SJCRH30 (cell line): Measurements from ENCODE around the gene MEGF11. TPM values are rescaled to one million over a fixed set of nuclear protein-coding genes. Genes with fewer than 3 reads are reported as not detected.

Source experiments
- DNase-seq, 2 experiments: peaks; one replicate each; pipeline ENCODE4 v3.0.0-alpha.2; 2015 to 2020
- H3K27ac ChIP-seq: fragments of 250-450 bp; sonication (Bioruptor Pico); 2 replicates; pipeline ENCODE4 v1.5.1; 2020; ENCODE audit warnings: mild to moderate bottlenecking, moderate library complexity
- H3K27me3 ChIP-seq: fragments of 250-450 bp; sonication (Bioruptor Pico); 2 replicates; pipeline ENCODE4 v1.5.1; 2020; ENCODE audit warnings: mild to moderate bottlenecking, moderate library complexity
- H3K36me3 ChIP-seq: fragments of 250-450 bp; sonication (Bioruptor Pico); 2 replicates; pipeline ENCODE4 v1.5.1; 2020; ENCODE audit warnings: mild to moderate bottlenecking, moderate library complexity
- H3K4me1 ChIP-seq: fragments of 250-450 bp; sonication (Bioruptor Pico); 2 replicates; pipeline ENCODE4 v1.5.1; 2020; ENCODE audit warnings: mild to moderate bottlenecking, moderate library complexity
- H3K4me3 ChIP-seq: fragments of 250-450 bp; sonication (Bioruptor Pico); 2 replicates; pipeline ENCODE4 v1.5.1; 2020; ENCODE audit warnings: mild to moderate bottlenecking, moderate library complexity
- H3K9me3 ChIP-seq: fragments of 250-450 bp; sonication (Bioruptor Pico); replicated peaks from 2 replicates; pipeline ENCODE4 v1.5.1; 2020; ENCODE audit warnings: mild to moderate bottlenecking, moderate library complexity
- total RNA-seq: library from RNA; depleted of rRNA; stranded (reverse); fragments of >200 nt; shearing (Covaris generic); gene quantifications from 2 replicates; pipeline ENCODE4 v1.2.3, GENCODE V29; 2014

The MEGF11 gene
- total RNA-seq, 1 experiment from 2014 or later: 8.7 TPM

DNA sequence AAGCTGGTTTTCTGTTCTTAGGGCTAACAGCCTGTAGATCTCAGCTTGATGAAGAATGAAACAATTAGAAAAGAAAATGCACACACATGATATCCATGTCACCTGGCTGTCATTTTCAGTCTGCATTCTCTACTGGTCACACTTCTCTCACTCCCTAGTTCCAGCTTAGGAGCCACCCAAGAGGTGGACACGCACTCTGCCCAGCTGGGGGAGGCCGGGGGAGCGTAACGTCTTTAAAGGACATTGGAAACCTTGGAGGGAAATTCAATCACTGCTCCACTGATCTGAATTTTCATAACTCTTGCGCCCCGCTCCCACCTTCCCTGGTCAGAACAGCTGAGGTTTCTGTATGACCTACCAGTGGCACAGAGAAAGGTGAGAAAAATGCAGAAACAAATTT lies 304.5 kb downstream of the MEGF11 start:
- no peak for DNase-seq
- H3K36me3 ChIP-seq: no peaks in the 10 kb centered on the region
- H3K27ac ChIP-seq: no peak overlapping the region
- no peaks in the 10 kb centered on the region for H3K4me1 ChIP-seq
- H3K27me3 ChIP-seq: no peaks in the 10 kb centered on the region
- no peak overlapping the region for H3K4me3 ChIP-seq
- no peaks in the 10 kb centered on the region for H3K9me3 ChIP-seq

DNA sequence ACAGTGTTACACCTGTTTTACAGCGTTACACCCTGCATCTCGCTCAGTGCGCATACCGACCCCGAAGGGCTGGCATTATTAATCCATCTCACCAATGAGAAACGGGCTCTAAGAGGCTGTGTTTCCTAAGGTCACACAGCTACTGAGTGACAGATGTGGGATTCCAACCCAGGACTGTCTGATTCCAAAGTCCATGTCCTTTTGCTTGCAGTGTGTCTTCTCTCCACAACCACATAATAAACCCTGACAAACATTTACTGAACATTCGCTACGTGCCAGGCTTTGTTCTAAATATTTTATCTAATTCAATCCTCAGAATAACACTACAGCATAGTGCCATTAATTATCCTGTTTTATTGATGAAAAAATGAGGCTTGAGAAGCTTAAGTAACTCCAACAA lies 305.2 kb downstream of the MEGF11 start:
- Histone ChIP-seq H3K36me3 (no peaks in the 10 kb centered on the region), H3K4me3 (no peak overlapping the region), H3K27me3 (no peaks in the 10 kb centered on the region), H3K27ac (no peak overlapping the region), H3K4me1 (no peaks in the 10 kb centered on the region), H3K9me3 (no peaks in the 10 kb centered on the region)
- no peak for DNase-seq

DNA sequence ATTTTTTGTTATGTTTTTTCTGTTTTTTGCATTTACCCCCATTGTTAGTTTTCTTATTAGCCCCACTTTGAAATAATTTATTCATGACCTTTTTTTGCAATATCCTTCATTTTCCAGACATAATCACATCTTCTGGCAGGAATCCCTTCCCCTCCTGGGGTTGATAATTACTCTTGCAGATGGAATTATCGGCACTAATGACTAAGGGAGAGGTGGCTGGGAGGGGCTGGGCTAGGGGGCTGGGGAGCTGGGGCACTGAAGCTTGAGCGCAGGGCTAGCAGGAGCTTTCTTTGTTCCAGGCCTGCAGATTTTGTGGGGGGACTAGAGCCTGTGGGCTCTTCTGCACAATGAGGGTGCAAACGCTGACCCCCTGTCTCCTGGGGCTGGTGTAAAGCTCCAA lies 306.5 kb downstream of the MEGF11 start:
- H3K4me3 ChIP-seq: no peak overlapping the region
- no peaks in the 10 kb centered on the region for H3K27me3 ChIP-seq
- no peaks in the 10 kb centered on the region for H3K36me3 ChIP-seq
- no peak for DNase-seq
- H3K4me1 ChIP-seq: no peaks in the 10 kb centered on the region
- H3K9me3 ChIP-seq: no peaks in the 10 kb centered on the region
- H3K27ac ChIP-seq: no peak overlapping the region

DNA sequence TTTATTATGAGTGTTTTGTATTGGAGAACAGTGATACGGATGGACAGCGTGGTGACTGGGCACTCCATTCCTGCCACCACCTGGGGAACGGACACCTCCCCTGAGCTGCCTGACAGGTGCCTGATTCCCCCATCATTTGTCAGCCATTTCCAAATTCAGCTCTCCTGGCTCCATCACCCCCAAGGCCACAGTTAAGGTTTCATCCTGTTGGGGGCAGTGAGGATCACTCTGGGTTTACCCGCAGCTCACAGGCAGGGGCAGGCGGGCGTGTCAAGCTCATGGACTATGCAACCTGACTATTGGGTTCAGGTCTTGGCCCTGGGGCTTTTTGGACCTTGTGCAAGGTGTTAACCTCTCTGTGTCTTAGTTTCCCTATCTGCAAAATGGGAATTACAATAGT lies 307.9 kb downstream of the MEGF11 start:
- no peak for DNase-seq
- Histone ChIP-seq H3K4me1 (no peaks in the 10 kb centered on the region), H3K4me3 (no peak overlapping the region), H3K27ac (no peak overlapping the region), H3K27me3 (no peaks in the 10 kb centered on the region), H3K9me3 (no peaks in the 10 kb centered on the region), H3K36me3 (no peaks in the 10 kb centered on the region)

DNA sequence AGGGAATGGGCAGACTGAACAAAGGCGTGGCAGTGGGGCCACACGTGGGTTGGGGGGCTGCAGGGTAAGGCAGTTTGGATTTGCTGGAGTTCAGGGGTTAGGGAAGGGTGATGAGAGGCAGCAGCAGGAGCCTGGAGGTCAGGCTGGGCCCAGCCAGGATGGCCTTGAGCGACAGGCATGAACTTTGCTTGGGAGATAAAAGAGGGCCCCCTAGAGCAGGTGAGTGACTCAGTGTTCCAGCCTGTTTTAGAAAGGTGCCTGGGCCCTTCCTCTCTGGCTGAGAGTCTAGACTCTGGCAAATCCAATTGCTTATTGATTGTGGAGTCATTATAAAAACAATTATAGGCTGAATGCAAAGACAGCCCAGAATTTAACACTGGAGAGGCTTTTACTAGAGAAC lies 309.1 kb downstream of the MEGF11 start:
- Histone ChIP-seq H3K4me1 (no peaks in the 10 kb centered on the region), H3K36me3 (no peaks in the 10 kb centered on the region), H3K4me3 (no peak overlapping the region), H3K9me3 (no peaks in the 10 kb centered on the region), H3K27me3 (no peaks in the 10 kb centered on the region), H3K27ac (no peak overlapping the region)
- no peak for DNase-seq

DNA sequence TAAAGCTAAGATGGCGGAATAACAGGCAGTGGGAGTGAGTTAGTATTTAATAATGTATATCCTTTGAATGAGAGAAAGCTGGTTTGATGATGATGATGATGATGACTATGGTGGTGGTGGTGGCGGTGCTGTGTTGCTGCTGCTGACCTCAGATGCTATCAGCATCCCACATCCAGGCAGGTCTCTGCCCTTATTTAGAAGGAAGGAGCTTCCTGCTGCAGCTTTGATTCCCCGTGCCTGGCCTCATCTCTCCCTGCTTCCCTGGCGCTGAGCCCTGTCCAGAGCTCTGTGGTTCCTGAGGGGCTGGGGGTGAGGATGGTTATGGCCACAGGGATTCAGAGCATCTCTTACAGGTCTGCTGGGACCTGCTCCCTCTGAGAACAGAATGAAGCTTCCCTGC lies 311.1 kb downstream of the MEGF11 start:
- H3K4me1 ChIP-seq: no peaks in the 10 kb centered on the region
- no peaks in the 10 kb centered on the region for H3K36me3 ChIP-seq
- H3K4me3 ChIP-seq: no peak overlapping the region
- H3K9me3 ChIP-seq: no peaks in the 10 kb centered on the region
- H3K27me3 ChIP-seq: no peaks in the 10 kb centered on the region
- no peak for DNase-seq
- no peak overlapping the region for H3K27ac ChIP-seq

DNA sequence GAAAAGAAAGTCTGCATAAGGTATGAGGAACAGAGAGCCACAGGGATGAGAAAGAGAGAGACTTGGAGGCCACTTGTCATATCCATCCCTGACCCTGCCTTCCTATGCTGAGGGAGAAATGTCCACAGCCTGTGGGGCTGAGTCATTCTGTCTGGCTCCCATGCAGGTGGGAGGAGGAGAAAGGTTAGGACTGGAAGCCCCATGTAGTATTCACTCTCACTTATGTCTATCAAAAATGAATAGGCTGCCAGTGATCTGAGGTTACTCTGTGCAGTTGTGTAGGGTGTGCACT lies 313.0 kb downstream of the MEGF11 start:
- Histone ChIP-seq H3K36me3 (no peaks in the 10 kb centered on the region), H3K4me1 (no peaks in the 10 kb centered on the region), H3K27me3 (no peaks in the 10 kb centered on the region), H3K27ac (no peak overlapping the region), H3K9me3 (no peaks in the 10 kb centered on the region), H3K4me3 (no peak overlapping the region)
- DNase-seq: no peak

DNA sequence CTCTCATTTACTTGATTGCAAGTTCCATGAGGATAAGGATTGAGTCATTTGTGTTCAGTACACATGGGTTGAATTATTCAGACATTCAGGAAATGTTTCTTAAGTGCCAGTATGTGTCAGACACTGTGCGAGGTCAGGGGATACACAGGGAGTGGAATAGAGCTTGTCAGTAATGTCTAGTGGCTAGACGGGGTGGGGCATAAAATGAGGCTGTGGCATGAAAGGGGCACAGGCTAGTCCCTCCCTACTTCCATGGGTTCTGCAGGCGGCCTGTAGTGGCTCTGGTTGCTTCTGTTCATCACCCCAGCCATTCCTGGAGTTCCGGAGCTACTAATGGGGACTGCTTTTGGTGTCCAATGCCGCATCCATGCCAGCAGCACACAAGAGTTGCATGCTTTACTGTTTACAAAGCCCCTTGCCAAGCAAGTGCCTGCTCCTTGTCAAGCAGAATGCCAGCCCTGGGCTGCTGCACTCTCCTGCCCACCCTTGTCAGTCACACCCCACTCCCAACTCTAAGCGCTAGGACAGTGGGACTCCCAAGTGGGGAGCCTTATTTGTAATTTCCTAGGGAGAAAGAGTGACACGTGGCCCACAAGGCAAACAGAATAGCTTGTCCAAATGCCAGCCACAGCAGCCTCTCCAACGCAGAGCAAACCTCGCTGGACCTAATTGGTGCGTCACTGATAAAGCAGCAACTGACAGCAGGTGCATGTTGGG lies 313.5 kb downstream of the MEGF11 start:
- DNase-seq: no peak
- H3K4me3 ChIP-seq: no peak overlapping the region
- H3K27ac ChIP-seq: no peak overlapping the region
- H3K4me1 ChIP-seq: no peaks in the 10 kb centered on the region
- no peaks in the 10 kb centered on the region for H3K9me3 ChIP-seq
- no peaks in the 10 kb centered on the region for H3K27me3 ChIP-seq
- no peaks in the 10 kb centered on the region for H3K36me3 ChIP-seq

DNA sequence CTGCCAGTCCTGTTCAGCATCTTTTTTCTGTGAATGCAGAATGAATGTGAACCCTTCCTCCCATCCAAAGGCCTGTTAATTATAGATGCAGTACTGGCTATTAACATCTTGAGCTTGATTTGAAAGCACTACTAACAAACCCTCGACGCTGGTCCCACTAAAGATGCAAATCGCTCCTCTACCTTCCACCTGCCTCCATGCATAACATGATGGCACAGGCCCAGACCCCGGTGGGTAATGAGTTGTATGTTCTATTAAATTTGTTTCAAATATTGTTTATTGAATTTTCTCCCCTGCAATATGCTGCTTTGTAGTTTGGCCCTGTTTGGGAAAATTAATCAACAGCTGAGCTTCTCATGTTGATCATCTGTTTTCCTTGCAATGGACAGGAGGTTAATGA lies 314.9 kb downstream of the MEGF11 start:
- H3K4me1 ChIP-seq: no peaks in the 10 kb centered on the region
- H3K9me3 ChIP-seq: no peaks in the 10 kb centered on the region
- no peak for DNase-seq
- no peak overlapping the region for H3K4me3 ChIP-seq
- H3K36me3 ChIP-seq: no peaks in the 10 kb centered on the region
- no peaks in the 10 kb centered on the region for H3K27me3 ChIP-seq
- no peak overlapping the region for H3K27ac ChIP-seq

DNA sequence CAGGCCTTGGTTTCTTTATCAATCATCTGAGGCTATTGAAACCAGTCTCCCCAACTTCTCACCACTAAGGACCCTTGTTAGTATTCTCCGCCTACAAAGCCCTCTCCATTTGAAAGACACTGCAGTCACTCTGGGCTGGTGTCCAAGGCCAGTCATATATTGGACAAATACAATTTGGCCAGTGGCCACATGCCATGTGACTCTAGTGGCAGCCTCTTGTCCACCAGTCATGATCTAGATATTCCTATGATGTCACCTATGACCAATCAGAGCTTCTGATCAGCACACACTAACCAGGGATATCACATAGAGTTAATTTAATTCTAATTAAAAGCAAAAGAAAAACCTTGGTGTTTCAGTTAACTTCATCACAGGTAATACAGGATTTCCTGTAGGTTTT lies 316.1 kb downstream of the MEGF11 start:
- Histone ChIP-seq H3K4me3 (no peak overlapping the region), H3K4me1 (no peaks in the 10 kb centered on the region), H3K9me3 (no peaks in the 10 kb centered on the region), H3K27ac (no peak overlapping the region), H3K27me3 (no peaks in the 10 kb centered on the region), H3K36me3 (no peaks in the 10 kb centered on the region)
- no peak for DNase-seq

DNA sequence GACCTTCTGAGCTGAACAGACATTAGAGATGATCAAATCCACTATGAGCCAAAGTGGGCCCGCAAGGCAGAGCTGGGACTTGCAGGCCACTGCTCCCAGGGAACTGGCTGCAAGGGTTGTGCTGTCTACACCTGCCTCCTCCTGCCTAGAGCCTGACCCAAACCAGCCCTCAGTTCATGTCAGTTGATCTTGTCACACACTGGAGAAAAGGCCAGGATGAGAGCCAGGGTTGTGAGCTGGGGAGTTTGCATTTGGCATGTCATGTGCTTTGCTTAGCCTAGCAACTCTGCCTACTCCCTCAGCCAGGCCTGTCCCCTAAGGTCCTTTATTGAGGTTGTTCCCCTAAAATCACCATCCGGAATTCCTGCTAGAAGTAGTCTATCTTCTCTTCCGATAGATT lies 316.5 kb downstream of the MEGF11 start:
- no peak overlapping the region for H3K27ac ChIP-seq
- no peaks in the 10 kb centered on the region for H3K9me3 ChIP-seq
- no peaks in the 10 kb centered on the region for H3K4me1 ChIP-seq
- H3K36me3 ChIP-seq: no peaks in the 10 kb centered on the region
- DNase-seq: no peak
- H3K27me3 ChIP-seq: no peaks in the 10 kb centered on the region
- no peak overlapping the region for H3K4me3 ChIP-seq

DNA sequence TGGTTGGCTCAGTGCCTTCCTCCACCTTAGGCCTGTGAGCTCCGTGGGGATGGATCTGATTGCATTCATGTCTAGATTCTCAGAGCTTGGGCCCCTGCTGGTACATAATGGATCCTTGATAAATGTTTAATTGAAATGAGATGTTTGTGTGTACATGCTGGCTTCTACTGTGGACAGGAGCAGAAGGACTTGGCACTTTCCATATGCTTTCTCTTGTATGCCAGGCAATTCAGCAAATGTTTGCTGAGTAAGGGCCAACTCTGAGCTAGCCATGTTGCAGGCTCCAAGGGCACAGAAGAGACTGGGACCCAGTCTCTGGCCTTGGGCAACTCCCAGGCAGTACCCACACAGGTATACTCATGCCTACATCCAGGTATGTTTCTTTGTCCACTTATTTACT lies 317.3 kb downstream of the MEGF11 start:
- Histone ChIP-seq H3K36me3 (no peaks in the 10 kb centered on the region), H3K9me3 (no peaks in the 10 kb centered on the region), H3K27me3 (no peaks in the 10 kb centered on the region), H3K4me3 (no peak overlapping the region), H3K4me1 (no peaks in the 10 kb centered on the region), H3K27ac (no peak overlapping the region)
- no peak for DNase-seq

DNA sequence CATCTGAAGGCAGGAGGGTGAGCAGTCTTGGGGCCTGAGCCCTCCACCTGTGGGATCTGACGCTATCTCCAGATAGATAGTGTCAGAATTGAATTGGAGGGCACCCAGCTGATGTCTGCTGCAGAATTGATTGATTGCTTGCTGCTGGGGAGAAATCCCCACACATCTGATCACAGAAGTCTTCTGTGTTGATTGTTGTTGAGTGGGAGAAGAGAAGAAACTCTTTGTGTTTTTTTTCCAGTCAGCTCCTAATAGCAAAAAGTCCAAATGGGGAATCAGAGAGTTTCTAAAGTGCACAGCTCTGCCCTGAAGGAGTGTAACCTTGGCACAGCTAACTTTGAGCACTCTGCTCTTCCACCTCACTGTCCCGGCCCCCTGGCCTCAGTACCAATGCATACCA lies 318.2 kb downstream of the MEGF11 start:
- Histone ChIP-seq H3K4me1 (no peaks in the 10 kb centered on the region), H3K36me3 (no peaks in the 10 kb centered on the region), H3K4me3 (no peak overlapping the region), H3K9me3 (no peaks in the 10 kb centered on the region), H3K27me3 (no peaks in the 10 kb centered on the region), H3K27ac (no peak overlapping the region)
- no peak for DNase-seq

DNA sequence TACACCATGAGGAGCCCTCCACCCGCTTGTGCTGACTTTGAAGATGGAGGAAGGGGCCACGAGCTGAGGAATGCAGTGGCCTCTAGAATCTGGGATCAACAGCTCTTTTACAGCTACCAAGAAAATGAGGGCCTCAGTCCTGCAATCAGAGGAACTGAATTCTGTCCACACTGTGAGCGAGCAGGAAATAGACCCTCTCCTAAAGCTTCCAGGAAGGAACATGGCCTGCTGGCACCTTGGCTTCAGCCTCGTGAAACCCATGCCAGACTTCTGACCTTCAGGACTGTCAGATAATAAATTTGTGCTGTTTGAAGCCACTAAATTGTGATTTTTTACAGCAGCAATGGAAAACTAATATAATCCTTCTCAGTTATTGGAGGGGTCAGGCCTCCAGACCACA lies 322.3 kb downstream of the MEGF11 start:
- Histone ChIP-seq H3K4me1 (no peaks in the 10 kb centered on the region), H3K27ac (no peak overlapping the region), H3K4me3 (no peak overlapping the region), H3K27me3 (no peaks in the 10 kb centered on the region), H3K36me3 (no peaks in the 10 kb centered on the region), H3K9me3 (no peaks in the 10 kb centered on the region)
- DNase-seq: no peak

DNA sequence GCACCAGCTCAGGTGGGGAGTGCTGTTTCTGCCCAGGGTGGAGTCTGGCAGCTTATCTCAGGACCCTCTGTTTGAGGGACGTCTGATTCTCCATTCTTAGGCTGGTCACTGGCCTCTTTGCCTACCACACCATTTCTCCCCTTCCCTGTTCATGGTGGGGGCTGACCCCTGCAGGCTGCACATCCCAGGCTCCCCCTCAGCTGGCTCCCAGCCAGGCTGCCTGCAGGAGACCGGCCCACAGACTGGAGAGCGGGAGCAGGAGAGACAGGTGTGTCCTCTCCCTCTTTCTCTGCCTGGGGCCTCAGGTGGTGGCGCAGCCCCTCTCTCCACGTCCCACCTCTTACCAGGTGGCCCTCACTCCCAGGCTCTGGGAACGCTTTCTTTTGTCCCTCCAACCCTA lies 323.4 kb downstream of the MEGF11 start:
- H3K4me3 ChIP-seq: no peak overlapping the region
- H3K9me3 ChIP-seq: no peaks in the 10 kb centered on the region
- H3K36me3 ChIP-seq: no peaks in the 10 kb centered on the region
- H3K27ac ChIP-seq: no peak overlapping the region
- DNase-seq: no peak
- no peaks in the 10 kb centered on the region for H3K27me3 ChIP-seq
- H3K4me1 ChIP-seq: no peaks in the 10 kb centered on the region

DNA sequence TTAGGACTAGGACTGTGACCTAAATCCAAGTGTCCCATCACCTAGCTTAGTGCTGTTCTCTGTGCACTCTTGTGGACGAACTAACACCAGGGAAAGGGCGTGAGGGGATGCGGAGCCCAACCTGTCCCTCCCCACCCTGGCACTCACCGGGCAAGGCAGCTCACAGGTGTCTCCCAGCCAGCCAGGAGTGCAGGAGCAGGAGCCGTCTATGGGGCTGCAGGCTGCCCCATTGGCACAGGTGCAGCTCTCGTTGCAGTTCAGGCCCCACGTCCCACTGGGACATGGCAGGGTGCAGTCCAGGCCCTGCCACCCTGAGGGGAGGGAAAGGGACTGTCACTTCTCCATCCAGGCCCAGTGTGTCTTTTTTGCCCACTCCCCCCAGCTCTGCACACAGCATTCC lies 324.0 kb downstream of the MEGF11 start:
- Histone ChIP-seq H3K36me3 (no peaks in the 10 kb centered on the region), H3K4me3 (no peak overlapping the region), H3K9me3 (no peaks in the 10 kb centered on the region), H3K4me1 (no peaks in the 10 kb centered on the region), H3K27me3 (no peaks in the 10 kb centered on the region), H3K27ac (no peak overlapping the region)
- no peak for DNase-seq

DNA sequence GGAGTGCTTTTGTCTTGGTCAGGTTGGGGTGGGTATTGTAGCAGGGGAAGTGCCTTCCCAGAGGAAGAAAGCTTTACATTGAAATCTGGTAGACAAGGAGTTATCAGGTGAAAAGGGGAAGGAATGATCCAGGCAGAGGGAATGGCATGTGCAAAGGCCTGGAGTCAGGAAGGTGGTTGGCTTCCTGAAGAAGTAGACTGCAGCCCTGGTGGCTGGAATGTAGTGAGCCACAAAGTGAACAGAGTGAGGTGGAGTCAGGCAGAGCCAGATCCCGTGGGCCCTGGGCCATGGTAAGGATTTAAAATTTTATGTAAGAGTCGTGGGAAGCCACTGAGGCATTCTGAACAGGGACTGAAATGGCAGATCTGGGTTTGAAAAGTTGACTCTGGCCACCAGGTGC lies 326.0 kb downstream of the MEGF11 start:
- H3K27ac ChIP-seq: no peak overlapping the region
- DNase-seq: no peak
- H3K9me3 ChIP-seq: no peaks in the 10 kb centered on the region
- no peak overlapping the region for H3K4me3 ChIP-seq
- H3K36me3 ChIP-seq: no peaks in the 10 kb centered on the region
- no peaks in the 10 kb centered on the region for H3K27me3 ChIP-seq
- H3K4me1 ChIP-seq: no peaks in the 10 kb centered on the region
